ENCODE data around the gene BCL10. TPM values are rescaled to one million over a fixed set of nuclear protein-coding genes. Genes with fewer than 3 reads are reported as not detected.

The BCL10 gene
- total and polyA plus RNA-seq, 7 donors = 2.9 to 10.9 (median 8.2) TPM

- H3K27me3 ChIP-seq (ENCODE audit: insufficient read depth in 3 of 3, low read length in 2 of 3) = no peaks in the 10 kb centered on the region
- H3K27ac ChIP-seq = no peak overlapping the region
- DNase-seq (no peak), ATAC-seq (no peak)
- no peaks in the 10 kb centered on the region for H3K9me3 ChIP-seq
- no peak for TF ChIP-seq CTCF (IDR thresholded peaks at IDR 0.05)
- intact Hi-C loops (cut with DNase I) = loop anchor here in 1 of 2 donors (10.0 kb wide), 1 partner anchor 759 kb away; the partner anchor contains the start of genes GNG5 and SPATA1
- WGBS, 3 donors = 89 to 97% (median 94%) methylated on average over 2 of the region's 2 CpGs
- H3K4me3 ChIP-seq = no peak overlapping the region
- peaks cover 2 to 56% of the 10 kb centered on the region in 2 donors for H3K36me3 ChIP-seq (ENCODE audit: insufficient read depth in 1 of 2, low read depth in 1 of 2)
- peaks cover 3% of the 10 kb centered on the region for H3K4me1 ChIP-seq
Measured at GRCh38 chr1:85264150-85264549, 12.3 kb downstream of the BCL10 start.

GRCh38 chr1:85262985-85263384 lies 13.4 kb downstream of the BCL10 start:
- Histone ChIP-seq H3K27ac (no peak overlapping the region), H3K4me1 (peaks cover 10% of the 10 kb centered on the region), H3K4me3 (no peak overlapping the region), H3K27me3 (ENCODE audit: insufficient read depth in 3 of 3, low read length in 2 of 3) (no peaks in the 10 kb centered on the region), H3K9me3 (no peaks in the 10 kb centered on the region), H3K36me3 (ENCODE audit: insufficient read depth in 1 of 2, low read depth in 1 of 2) (peaks cover 2 to 47% of the 10 kb centered on the region in 2 donors)
- intact Hi-C loops (cut with DNase I) = loop anchor here in 1 of 2 donors (10.0 kb wide), 1 partner anchor 758 kb away; the partner anchor contains the start of genes GNG5 and SPATA1
- DNase-seq (no peak), ATAC-seq (no peak)
- TF ChIP-seq CTCF (IDR thresholded peaks at IDR 0.05) = no peak

GRCh38 chr1:85259912-85260274 lies 16.5 kb downstream of the BCL10 start:
- Histone ChIP-seq H3K4me1 (peaks cover 23% of the 10 kb centered on the region), H3K9me3 (no peaks in the 10 kb centered on the region), H3K36me3 (ENCODE audit: insufficient read depth in 1 of 2, low read depth in 1 of 2) (peaks cover 2 to 45% of the 10 kb centered on the region in 2 donors), H3K27ac (peak overlapping the region; percentile 93), H3K27me3 (ENCODE audit: insufficient read depth in 3 of 3, low read length in 2 of 3) (no peaks in the 10 kb centered on the region), H3K4me3 (peak overlapping the region; percentile 95)
- TF ChIP-seq CTCF (IDR thresholded peaks at IDR 0.05) = no peak
- WGBS, 3 donors = 5 to 10% (median 6%) methylated on average over 7 of the region's 7 CpGs
- DNase-seq (no peak), ATAC-seq (peak; percentile 42 to 57 (median 46))
- intact Hi-C loops (cut with DNase I) = loop anchor here (1.0 to 10.0 kb wide), 6 partner anchors 58 to 755 kb away; partner anchors contain the start of genes GNG5 (in 1 of the 2), SPATA1 (in 1 of the 2) and SYDE2 (in 1 of the 2)

- intact Hi-C loops (cut with DNase I) = loop anchor here (1.0 to 10.0 kb wide), 5 partner anchors 57 to 314 kb away; partner anchors contain the start of gene SYDE2 (in 1 of the 2)
- Histone ChIP-seq H3K27me3 (ENCODE audit: insufficient read depth in 3 of 3, low read length in 2 of 3) (no peaks in the 10 kb centered on the region), H3K9me3 (no peaks in the 10 kb centered on the region), H3K27ac (peak within 1 kb of the TSS; percentile 93), H3K36me3 (ENCODE audit: insufficient read depth in 1 of 2, low read depth in 1 of 2) (peaks cover under 1 to 42% of the 10 kb centered on the region in 2 donors), H3K4me3 (peak within 1 kb of the TSS; percentile 95), H3K4me1 (peaks cover 23% of the 10 kb centered on the region)
- peak; percentile 98 to 100 (median 99) for ATAC-seq
- 0 to 1% (median 1%) methylated on average over 52 to 65 of the region's 65 CpGs for WGBS, 3 donors
- peak; percentile 96 to 98 for DNase-seq
- TF ChIP-seq CTCF (IDR thresholded peaks at IDR 0.05) = peak; percentile 99
Measured at GRCh38 chr1:85259118-85259911, 17.1 kb downstream of the BCL10 start, which contains the start of gene C1orf52. TSS of gene C1orf52 (minus strand) at chr1:85259662. CDS start at chr1:85259633, 29 bp downstream.
